HepG2 (cell line): Measurements from ENCODE around the gene BCAS3. TPM values are rescaled to one million over a fixed set of nuclear protein-coding genes. Genes with fewer than 3 reads are reported as not detected.

Experiments
- DMAP1 ChIP-seq: IDR thresholded peaks from 2 replicates; pipeline ENCODE4 v1.6.1; 2016
- FOXP4 ChIP-seq: sonication (generic); formaldehyde crosslinking; IDR thresholded peaks from 2 replicates; pipeline ENCODE4 v1.4.0; 2020; ENCODE audit warnings: missing genetic modification reagents
- GMEB2 ChIP-seq: IDR thresholded peaks from 2 replicates; pipeline ENCODE4 v1.6.1; 2016; ENCODE audit warnings: missing biosample characterization, missing genetic modification reagents, low read depth
- KDM1A ChIP-seq: IDR thresholded peaks from 2 replicates; pipeline ENCODE4 v1.6.1; 2016; ENCODE audit warnings: missing compliant biosample characterization
- KDM3A ChIP-seq: IDR thresholded peaks from 2 replicates; pipeline ENCODE4 v1.6.1; 2018; ENCODE audit warnings: low read depth, missing compliant biosample characterization
- NCOR1 ChIP-seq: fragments of 200-600 bp; sonication (generic); IDR thresholded peaks from 2 replicates; pipeline ENCODE4 v1.7.0; 2017; ENCODE audit warnings: antibody characterized with exemption, low read length, borderline replicate concordance
- NR0B2 ChIP-seq: sonication (generic); formaldehyde crosslinking; IDR thresholded peaks from 2 replicates; pipeline ENCODE4 v1.4.0; 2020; ENCODE audit warnings: mild to moderate bottlenecking, missing genetic modification reagents
- NR2F6 ChIP-seq, 2 experiments: IDR thresholded peaks; 2 replicates each; pipeline ENCODE4 v1.6.1; 2016; ENCODE audit warnings: antibody characterized with exemption in 1 of 2, mild to moderate bottlenecking in 1 of 2
- STAT5B ChIP-seq: sonication (generic); formaldehyde crosslinking; IDR thresholded peaks from 2 replicates; pipeline ENCODE4 v1.4.0; 2020; ENCODE audit warnings: missing genetic modification reagents
- TEF ChIP-seq: sonication (generic); formaldehyde crosslinking; IDR thresholded peaks from 2 replicates; pipeline ENCODE4 v1.5.0; 2020; ENCODE audit warnings: missing genetic modification reagents
- TOPORS ChIP-seq: sonication (generic); formaldehyde crosslinking; IDR thresholded peaks from 2 replicates; pipeline ENCODE4 v1.8.0; 2023; ENCODE audit warnings: mild to moderate bottlenecking, missing genetic modification reagents
- ZBTB14 ChIP-seq: sonication (generic); formaldehyde crosslinking; IDR thresholded peaks from 2 replicates; pipeline ENCODE4 v1.4.0; 2020; ENCODE audit warnings: missing genetic modification reagents
- ZBTB46 ChIP-seq: sonication (generic); formaldehyde crosslinking; IDR thresholded peaks from 2 replicates; pipeline ENCODE4 v1.4.0; 2020; ENCODE audit warnings: mild to moderate bottlenecking, missing genetic modification reagents, borderline replicate concordance
- ZNF496 ChIP-seq: sonication (generic); formaldehyde crosslinking; IDR thresholded peaks from 2 replicates; pipeline ENCODE4 v1.8.1; 2023; ENCODE audit warnings: mild to moderate bottlenecking, moderate library complexity, missing genetic modification reagents; ENCODE audit not compliant: insufficient replicate concordance
- ZNF580 ChIP-seq: IDR thresholded peaks from 2 replicates; pipeline ENCODE4 v1.6.1; 2016; ENCODE audit warnings: low read depth, borderline replicate concordance
- ZNF670 ChIP-seq: sonication (generic); formaldehyde crosslinking; IDR thresholded peaks from 2 replicates; pipeline ENCODE4 v1.8.0; 2022; ENCODE audit warnings: mild to moderate bottlenecking, missing genetic modification reagents, borderline replicate concordance
- ZNF746 ChIP-seq: sonication (generic); formaldehyde crosslinking; IDR thresholded peaks from 2 replicates; pipeline ENCODE4 v1.8.0; 2022; ENCODE audit warnings: mild to moderate bottlenecking, missing genetic modification reagents
- polyA plus RNA-seq, 8 experiments: library from polyadenylated mRNA; depleted of rRNA in 3 of 8; stranded (reverse) in 7 of 8; unstranded in 1 of 8; fragments of >200 nt; fragmentation: Illumina TruSeq in 4 of 8; extraction: Trizol in 4 of 8; gene quantifications; 2 replicates each; pipeline versions ENCODE4 v1.2.1 to v1.2.3, GENCODE V29; 2011 to 2016; ENCODE audit warnings: low read depth in 4 of 8, missing spikeins in 1 of 8, mixed read lengths in 1 of 8; ENCODE audit not compliant: insufficient read depth in 1 of 8
- total RNA-seq, 5 experiments: library from RNA; depleted of rRNA; stranded (reverse); fragments of >200 nt; fragmentation: Illumina TruSeq; extraction: Trizol; gene quantifications; 2 replicates each; pipeline ENCODE4 v1.2.3, GENCODE V29; 2016; ENCODE audit warnings: low read depth in 1 of 5

Gene BCAS3
- total and polyA plus RNA-seq, 2 of the 13 experiments (the other 11 are each of a cell fraction or from before 2014, with no cell fraction given) = 10.7 to 11.2 TPM

- peak; percentile 50; the same call in 1 of the 2 replicates for TF ChIP-seq NR0B2 (CRISPR knock-in tag)
- peak; percentile 85; the same call in 1 of the 2 replicates for TF ChIP-seq TOPORS (CRISPR knock-in tag)
- TF ChIP-seq GMEB2 (CRISPR knock-in tag) = no peak
- TF ChIP-seq ZNF746 (CRISPR knock-in tag) = no peak; the same call in 1 of the 2 replicates
- TF ChIP-seq ZNF670 = no peak
- TF ChIP-seq KDM1A (CRISPR knock-in tag) = no peak
- TF ChIP-seq TEF (CRISPR knock-in tag) = no peak
- no peak for TF ChIP-seq KDM3A (CRISPR knock-in tag)
- no peak for TF ChIP-seq FOXP4
- no peak for TF ChIP-seq DMAP1 (CRISPR knock-in tag)
- no peak for TF ChIP-seq ZBTB46 (CRISPR knock-in tag)
- no peak for TF ChIP-seq STAT5B (CRISPR knock-in tag)
- no peak for TF ChIP-seq ZNF580
- TF ChIP-seq NCOR1 = no peak
- no peak for TF ChIP-seq ZNF496 (CRISPR knock-in tag)
- TF ChIP-seq NR2F6 (IDR thresholded peaks at IDR 0.05) = no peak
- no peak for TF ChIP-seq NR2F6 (CRISPR knock-in tag; IDR thresholded peaks at IDR 0.05)
- 0 out of 2 replicates have a peak, but pooled peaks have one; percentile 44 for TF ChIP-seq ZBTB14 (CRISPR knock-in tag)
These were observed 731.9 kb downstream of the BCAS3 start (continued) for GRCh38 chr17:61409301-61410112.
